Measurements from ENCODE around the gene RELT.
A peak's percentile ranks its signal among the peaks of the same experiment; 100 is the strongest.

The RELT gene, protein sequence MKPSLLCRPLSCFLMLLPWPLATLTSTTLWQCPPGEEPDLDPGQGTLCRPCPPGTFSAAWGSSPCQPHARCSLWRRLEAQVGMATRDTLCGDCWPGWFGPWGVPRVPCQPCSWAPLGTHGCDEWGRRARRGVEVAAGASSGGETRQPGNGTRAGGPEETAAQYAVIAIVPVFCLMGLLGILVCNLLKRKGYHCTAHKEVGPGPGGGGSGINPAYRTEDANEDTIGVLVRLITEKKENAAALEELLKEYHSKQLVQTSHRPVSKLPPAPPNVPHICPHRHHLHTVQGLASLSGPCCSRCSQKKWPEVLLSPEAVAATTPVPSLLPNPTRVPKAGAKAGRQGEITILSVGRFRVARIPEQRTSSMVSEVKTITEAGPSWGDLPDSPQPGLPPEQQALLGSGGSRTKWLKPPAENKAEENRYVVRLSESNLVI

DNA sequence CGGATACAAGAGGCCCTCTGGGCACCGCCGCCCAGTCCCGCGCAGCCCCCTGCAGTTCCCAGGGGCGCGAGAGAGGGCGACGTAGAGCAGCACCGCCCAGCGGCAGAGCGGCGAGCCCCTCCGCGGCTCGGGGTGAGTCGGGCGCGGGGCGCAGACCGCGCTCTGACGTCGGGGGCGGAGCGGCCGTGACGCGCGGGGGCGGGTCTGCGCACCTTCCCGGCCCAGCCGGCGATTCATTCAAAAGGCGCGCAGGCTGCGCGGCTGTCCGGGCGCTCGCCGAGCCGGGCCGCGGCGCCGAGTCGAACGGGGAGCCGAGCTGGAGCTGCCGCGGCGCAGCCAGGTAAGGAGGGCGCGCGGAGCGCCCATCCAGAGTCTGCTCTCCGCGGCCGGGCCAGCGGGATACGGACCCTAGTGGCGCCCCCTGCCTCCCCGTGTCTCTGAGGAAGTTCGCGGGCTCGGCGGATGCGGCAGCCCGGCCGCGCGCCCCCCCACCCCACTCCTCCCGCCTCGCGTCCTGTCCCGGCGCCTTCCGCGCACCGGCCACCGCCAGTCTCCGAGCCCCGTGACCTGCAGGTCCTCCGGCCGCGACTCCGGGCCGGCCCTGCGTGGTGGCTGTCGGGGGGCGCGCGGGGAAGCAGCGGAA, at the start of gene RELT:
TSS of gene RELT (plus strand) at position 240 of the 643 bp plus-strand sequence. CDS start 12,738 bp downstream, outside the sequence.
- Histone ChIP-seq H4K20me1 (peaks cover 29 to 50% (median 43%) of the 10 kb centered on the region in 11 experiments; a peak in 21 of 22 replicates), H3K9ac (peak within 1 kb of the TSS; percentile 94 to 99 (median 99)), H3K9me3 (replicated peaks in 1 of 11) (no peaks in the 10 kb centered on the region), H3K27ac (peak within 1 kb of the TSS; percentile 92 to 99 (median 96)), H3K27me3 (no peaks in the 10 kb centered on the region), H3K36me3 (peaks cover 0 to 25% (median 6%) of the 10 kb centered on the region in 11 experiments; a peak in 10 of 22 replicates), H3K4me2 (peak within 1 kb of the TSS; percentile 89 to 100 (median 96)), H3K4me1 (peaks cover 56 to 81% (median 77%) of the 10 kb centered on the region in 10 experiments), H3K4me3 (peak within 1 kb of the TSS; percentile 91 to 100 (median 99))
- TF ChIP-seq Cebpa-rat (IDR thresholded peaks at IDR 0.05) = no peak

DNA sequence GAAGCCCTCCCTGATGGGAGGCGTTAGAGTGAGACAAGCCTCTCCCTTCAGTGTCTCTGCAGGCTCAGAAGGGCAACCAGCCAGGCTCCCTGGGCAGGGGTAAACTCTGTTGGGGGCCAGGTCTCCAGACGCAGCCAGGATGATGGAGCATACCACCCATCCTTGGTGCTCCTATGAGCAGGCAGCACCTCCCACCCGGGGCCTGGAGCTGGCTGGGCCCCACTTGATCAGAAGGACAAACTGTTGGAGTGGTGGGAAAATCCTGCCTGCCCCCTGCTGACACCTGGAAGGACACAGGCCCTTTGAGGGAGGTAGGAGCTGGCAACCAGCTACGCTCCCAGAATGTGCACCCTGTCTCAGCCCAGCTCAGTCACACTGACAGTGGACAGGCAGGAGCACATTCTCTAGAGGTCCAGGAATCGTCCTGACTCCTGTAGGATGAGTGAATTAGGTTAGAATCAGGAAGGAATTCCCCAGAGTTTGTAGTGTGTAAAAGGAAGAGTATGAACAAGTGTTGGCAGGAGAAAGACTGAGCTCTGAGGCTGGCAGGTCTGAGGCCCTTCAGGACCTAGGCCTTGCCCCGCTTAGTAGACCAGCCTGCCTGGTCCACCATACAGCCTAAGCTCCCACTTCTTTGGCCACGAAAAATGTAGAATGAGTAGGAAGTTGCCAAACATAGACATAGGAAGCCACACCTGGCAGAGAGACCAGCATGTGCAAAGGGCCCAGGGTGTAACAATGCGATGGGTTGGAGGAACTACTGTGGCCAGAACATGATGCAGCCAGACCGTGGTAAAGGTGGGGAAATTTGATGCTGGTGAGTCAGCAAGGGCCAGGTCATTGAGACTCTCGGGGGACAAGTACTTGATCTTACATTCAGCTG, 49.0 kb upstream of the RELT start:
- H3K9me3 ChIP-seq (replicated peaks in 1 of 11) = no peaks in the 10 kb centered on the region
- no peak overlapping the region for H3K4me3 ChIP-seq
- TF ChIP-seq Cebpa-rat (IDR thresholded peaks at IDR 0.05) = no peak
- peak overlapping the region; percentile 0 to 67 (median 20); a peak in 15 of 22 replicates for H3K4me2 ChIP-seq
- H3K36me3 ChIP-seq = no peaks in the 10 kb centered on the region
- no peaks in the 10 kb centered on the region for H3K27me3 ChIP-seq
- H4K20me1 ChIP-seq = peaks cover 0 to 3% (median 0%) of the 10 kb centered on the region in 11 experiments; a peak in 1 of 22 replicates
- H3K9ac ChIP-seq = no peak overlapping the region
- H3K27ac ChIP-seq = no peak overlapping the region
- H3K4me1 ChIP-seq = peaks cover 47 to 75% (median 63%) of the 10 kb centered on the region in 10 experiments

DNA sequence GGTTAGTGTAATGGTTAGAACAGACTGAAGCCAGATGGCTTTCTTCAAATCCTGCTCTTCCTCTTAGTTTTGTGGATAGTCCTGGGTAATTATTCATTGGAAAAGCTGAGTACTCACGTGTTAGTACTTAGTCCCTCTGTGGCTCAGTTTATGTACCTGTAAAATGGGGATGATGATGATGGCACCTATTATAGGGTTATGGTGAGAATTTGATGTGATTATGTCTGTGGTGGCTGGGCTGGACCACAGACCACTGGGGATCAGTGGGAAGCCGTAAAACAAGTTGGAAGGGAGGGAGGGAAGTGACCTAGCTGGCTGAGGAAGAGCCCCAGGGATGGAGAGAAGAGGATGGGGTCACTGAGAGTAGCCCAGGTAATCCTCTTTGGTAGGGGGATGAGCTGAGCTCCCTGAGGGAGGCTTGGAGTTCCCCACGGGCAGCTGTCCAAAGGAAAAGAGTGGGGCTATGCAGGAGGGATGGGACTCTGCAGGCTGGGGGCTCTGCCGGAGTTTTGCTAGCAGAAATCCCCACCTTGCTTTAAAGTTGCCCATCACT, 48.3 kb upstream of the RELT start:
- H3K27ac ChIP-seq = no peak overlapping the region

DNA sequence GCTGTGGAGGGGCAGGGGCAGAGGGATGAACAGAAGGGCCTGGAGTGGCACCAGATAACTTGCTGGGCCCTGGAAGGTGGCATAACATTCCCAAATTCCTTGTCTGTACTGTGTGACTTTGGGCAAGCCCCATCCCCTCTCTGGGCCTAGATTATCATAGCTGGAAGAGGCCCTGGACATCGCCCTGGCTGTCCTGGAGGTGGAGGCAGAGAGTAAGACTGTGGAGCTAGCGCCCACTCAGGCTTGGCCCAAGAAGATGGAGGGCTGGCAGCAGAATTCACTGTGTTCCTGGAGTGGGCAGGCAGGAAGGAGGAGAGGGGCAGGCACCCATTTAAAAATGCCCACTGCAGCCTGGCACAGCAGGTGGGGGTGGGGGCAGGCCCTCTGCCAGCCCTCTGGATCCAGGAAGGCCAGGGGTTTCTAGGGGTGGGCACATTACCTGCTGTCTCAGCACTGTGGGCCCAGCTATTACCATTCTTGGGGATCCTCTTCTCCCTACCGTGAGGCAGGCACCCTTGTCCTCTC, 45.6 kb upstream of the RELT start:
- no peaks in the 10 kb centered on the region for H3K36me3 ChIP-seq
- TF ChIP-seq Cebpa-rat (IDR thresholded peaks at IDR 0.05) = no peak
- H3K27ac ChIP-seq = 0 out of 22 replicates have a peak overlapping the region, but pooled peaks of 1 of the 11 experiments have one; percentile 27
- peaks cover 36 to 60% (median 53%) of the 10 kb centered on the region in 10 experiments for H3K4me1 ChIP-seq
- peak overlapping the region in 2 of 11 experiments; percentile 4 to 34; a peak in 1 of 22 replicates for H3K9ac ChIP-seq
- peaks cover 0 to 3% (median 0%) of the 10 kb centered on the region in 11 experiments; a peak in 1 of 22 replicates for H4K20me1 ChIP-seq
- no peaks in the 10 kb centered on the region for H3K9me3 ChIP-seq (replicated peaks in 1 of 11)
- H3K4me2 ChIP-seq = peak overlapping the region in 1 of 11 experiments; percentile 17; a peak in 1 of 22 replicates
- H3K4me3 ChIP-seq = no peak overlapping the region
- no peaks in the 10 kb centered on the region for H3K27me3 ChIP-seq

More for the DNA sequence above, 48.3 kb upstream of the RELT start:
- TF ChIP-seq Cebpa-rat (IDR thresholded peaks at IDR 0.05) = no peak
- Histone ChIP-seq H3K9me3 (replicated peaks in 1 of 11) (no peaks in the 10 kb centered on the region), H3K4me2 (peak overlapping the region in 8 of 11 experiments; percentile 0 to 67 (median 16); a peak in 11 of 22 replicates), H3K9ac (no peak overlapping the region), H3K4me1 (peaks cover 40 to 68% (median 56%) of the 10 kb centered on the region in 10 experiments), H3K36me3 (no peaks in the 10 kb centered on the region), H3K27me3 (no peaks in the 10 kb centered on the region), H3K4me3 (no peak overlapping the region), H4K20me1 (peaks cover 0 to 3% (median 0%) of the 10 kb centered on the region in 11 experiments; a peak in 1 of 22 replicates)

DNA sequence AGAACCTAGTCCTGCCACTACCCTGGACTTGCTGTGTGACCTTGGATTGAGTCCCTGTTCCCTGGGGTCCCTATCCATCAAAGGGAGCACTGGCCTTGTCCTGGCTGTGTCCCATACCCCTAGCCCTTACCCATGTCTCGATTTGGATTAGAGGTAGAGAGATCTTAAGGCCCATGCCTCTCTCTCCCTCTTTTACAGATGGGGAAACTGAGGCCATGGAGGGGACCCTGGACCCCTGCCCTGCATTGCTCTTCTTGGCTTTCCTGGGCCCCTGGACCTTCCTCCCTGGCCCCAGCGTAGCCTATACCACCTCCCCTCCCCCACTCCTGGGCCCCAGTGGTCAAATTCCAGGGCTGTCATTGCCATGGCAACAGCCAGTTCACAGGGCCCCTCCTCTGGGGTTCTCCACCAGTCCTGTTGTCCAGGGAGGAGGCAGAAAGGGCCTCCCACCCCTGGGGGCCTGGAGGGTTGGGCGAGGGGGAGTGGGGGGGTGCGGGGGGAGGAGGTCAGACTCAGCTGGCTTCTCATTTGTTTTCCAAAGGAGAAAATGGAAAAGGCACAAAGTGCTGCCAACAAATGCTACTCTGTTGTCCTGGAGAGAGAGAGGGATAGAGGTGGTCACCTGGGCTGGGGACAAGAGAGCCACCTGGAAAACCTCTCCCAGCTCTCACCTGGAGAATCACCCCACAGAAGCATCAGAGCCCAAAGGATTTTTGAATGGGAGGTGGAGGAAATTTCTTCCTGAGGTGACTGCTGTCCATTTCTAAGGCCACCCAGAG, 44.9 kb upstream of the RELT start:
- peaks cover 0 to 3% (median 0%) of the 10 kb centered on the region in 11 experiments; a peak in 1 of 22 replicates for H4K20me1 ChIP-seq
- no peak for TF ChIP-seq Cebpa-rat (IDR thresholded peaks at IDR 0.05)
- no peak overlapping the region for H3K4me3 ChIP-seq
- H3K27ac ChIP-seq = 0 out of 22 replicates have a peak overlapping the region, but pooled peaks of 1 of the 11 experiments have one; percentile 27
- no peaks in the 10 kb centered on the region for H3K27me3 ChIP-seq
- H3K36me3 ChIP-seq = no peaks in the 10 kb centered on the region
- peaks cover 32 to 56% (median 50%) of the 10 kb centered on the region in 10 experiments for H3K4me1 ChIP-seq
- H3K4me2 ChIP-seq = peak overlapping the region in 1 of 11 experiments; percentile 17; a peak in 1 of 22 replicates
- H3K9me3 ChIP-seq (replicated peaks in 1 of 11) = no peaks in the 10 kb centered on the region
- H3K9ac ChIP-seq = 0 out of 22 replicates have a peak overlapping the region, but pooled peaks of 1 of the 11 experiments have one; percentile 4

DNA sequence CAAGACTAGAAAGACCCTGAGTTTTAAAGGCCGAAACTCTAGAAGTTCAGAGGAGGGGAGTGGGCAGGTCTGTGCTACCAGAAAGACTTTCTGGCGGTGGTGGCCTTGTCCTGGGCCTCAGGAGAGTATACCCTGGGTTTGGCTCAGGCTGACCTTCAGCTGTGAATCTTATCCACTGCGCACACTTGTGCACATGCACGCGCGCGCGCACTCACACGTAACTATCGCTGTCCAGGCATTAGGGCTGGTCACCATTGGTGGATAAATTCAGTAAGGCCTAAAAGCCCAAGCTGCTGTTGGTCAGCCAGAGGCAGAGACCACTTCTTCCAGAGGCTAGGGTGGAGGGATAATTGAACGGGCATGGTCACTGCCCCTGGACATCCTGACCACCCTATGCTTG, 43.0 kb upstream of the RELT start:
- Histone ChIP-seq H3K27me3 (no peaks in the 10 kb centered on the region), H4K20me1 (peaks cover 0 to 2% (median 0%) of the 10 kb centered on the region in 11 experiments; a peak in 1 of 22 replicates), H3K4me2 (peak overlapping the region in 4 of 11 experiments; percentile 72 to 84 (median 79); a peak in 5 of 22 replicates), H3K36me3 (no peaks in the 10 kb centered on the region), H3K9ac (peak overlapping the region in 1 of 11 experiments; percentile 15; a peak in 1 of 22 replicates), H3K9me3 (replicated peaks in 1 of 11) (no peaks in the 10 kb centered on the region), H3K27ac (no peak overlapping the region; a peak in 1 of 22 replicates), H3K4me3 (no peak overlapping the region), H3K4me1 (peaks cover 25 to 46% (median 39%) of the 10 kb centered on the region in 10 experiments)
- TF ChIP-seq Cebpa-rat (IDR thresholded peaks at IDR 0.05) = no peak

Data from BLaER1 treated with 17β-estradiol and CSF1 and Interleukin-3, amounts not matched to agents 10 nM and 100 nM (cell line).